ENCODE results near the gene LAMC3.

- TF ChIP-seq CTCF (IDR thresholded peaks at IDR 0.05) (no peak), REST (IDR thresholded peaks at IDR 0.05; ENCODE audit: low read depth, low read length) (no peak), POLR2AphosphoS5 (IDR thresholded peaks at IDR 0.05; ENCODE audit: low read depth, low read length) (no peak), GABPA (IDR thresholded peaks at IDR 0.05; ENCODE audit: low read depth) (no peak), GATA2 (CRISPR knock-in tag; IDR thresholded peaks at IDR 0.05) (no peak), CHD2 (IDR thresholded peaks at IDR 0.05; ENCODE audit: low read length, partially characterized antibody) (no peak), RFX5 (IDR thresholded peaks at IDR 0.05; ENCODE audit: low read length) (no peak), EZH2phosphoT487 (IDR thresholded peaks at IDR 0.05; ENCODE audit: borderline replicate concordance, low read depth) (no peak), NRF1 (IDR thresholded peaks at IDR 0.05; ENCODE audit: low read depth, low read length) (no peak), ZBTB33 (IDR thresholded peaks at IDR 0.05; ENCODE audit: borderline replicate concordance, low read depth) (no peak), FOXJ3 (CRISPR knock-in tag; IDR thresholded peaks at IDR 0.05) (no peak)
Measured at GRCh38 chr9:131082774-131083512, 74.0 kb downstream of the LAMC3 start.

Measured in SK-N-SH (cell line).